Measurements from ENCODE around the gene ATP2B2.

GRCh38 chr3:10366651-10367101 is 138.7 kb downstream of the ATP2B2 start:
- TF ChIP-seq, protein P1, sequence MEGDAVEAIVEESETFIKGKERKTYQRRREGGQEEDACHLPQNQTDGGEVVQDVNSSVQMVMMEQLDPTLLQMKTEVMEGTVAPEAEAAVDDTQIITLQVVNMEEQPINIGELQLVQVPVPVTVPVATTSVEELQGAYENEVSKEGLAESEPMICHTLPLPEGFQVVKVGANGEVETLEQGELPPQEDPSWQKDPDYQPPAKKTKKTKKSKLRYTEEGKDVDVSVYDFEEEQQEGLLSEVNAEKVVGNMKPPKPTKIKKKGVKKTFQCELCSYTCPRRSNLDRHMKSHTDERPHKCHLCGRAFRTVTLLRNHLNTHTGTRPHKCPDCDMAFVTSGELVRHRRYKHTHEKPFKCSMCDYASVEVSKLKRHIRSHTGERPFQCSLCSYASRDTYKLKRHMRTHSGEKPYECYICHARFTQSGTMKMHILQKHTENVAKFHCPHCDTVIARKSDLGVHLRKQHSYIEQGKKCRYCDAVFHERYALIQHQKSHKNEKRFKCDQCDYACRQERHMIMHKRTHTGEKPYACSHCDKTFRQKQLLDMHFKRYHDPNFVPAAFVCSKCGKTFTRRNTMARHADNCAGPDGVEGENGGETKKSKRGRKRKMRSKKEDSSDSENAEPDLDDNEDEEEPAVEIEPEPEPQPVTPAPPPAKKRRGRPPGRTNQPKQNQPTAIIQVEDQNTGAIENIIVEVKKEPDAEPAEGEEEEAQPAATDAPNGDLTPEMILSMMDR (IDR thresholded peaks at IDR 0.05; ENCODE audit: control extremely low read depth in 1 of 3, insufficient read depth in 1 of 3, low read depth in 1 of 3, low read length in 3 of 3) = no peak
- TF ChIP-seq TCF12 (IDR thresholded peaks at IDR 0.05; ENCODE audit: low read depth, low read length) = no peak
- no peak for TF ChIP-seq MAX (IDR thresholded peaks at IDR 0.05)
- TF ChIP-seq SIX5 (IDR thresholded peaks at IDR 0.05; ENCODE audit: low read depth, low read length) = no peak
- no peak for TF ChIP-seq CBX5 (IDR thresholded peaks at IDR 0.05; ENCODE audit: low read depth, low read length)
- no peak for TF ChIP-seq JUND (IDR thresholded peaks at IDR 0.05; ENCODE audit: low read length)
- no peak for TF ChIP-seq TAF1 (IDR thresholded peaks at IDR 0.05; ENCODE audit: low read depth, low read length)
- TF ChIP-seq, protein P2, sequence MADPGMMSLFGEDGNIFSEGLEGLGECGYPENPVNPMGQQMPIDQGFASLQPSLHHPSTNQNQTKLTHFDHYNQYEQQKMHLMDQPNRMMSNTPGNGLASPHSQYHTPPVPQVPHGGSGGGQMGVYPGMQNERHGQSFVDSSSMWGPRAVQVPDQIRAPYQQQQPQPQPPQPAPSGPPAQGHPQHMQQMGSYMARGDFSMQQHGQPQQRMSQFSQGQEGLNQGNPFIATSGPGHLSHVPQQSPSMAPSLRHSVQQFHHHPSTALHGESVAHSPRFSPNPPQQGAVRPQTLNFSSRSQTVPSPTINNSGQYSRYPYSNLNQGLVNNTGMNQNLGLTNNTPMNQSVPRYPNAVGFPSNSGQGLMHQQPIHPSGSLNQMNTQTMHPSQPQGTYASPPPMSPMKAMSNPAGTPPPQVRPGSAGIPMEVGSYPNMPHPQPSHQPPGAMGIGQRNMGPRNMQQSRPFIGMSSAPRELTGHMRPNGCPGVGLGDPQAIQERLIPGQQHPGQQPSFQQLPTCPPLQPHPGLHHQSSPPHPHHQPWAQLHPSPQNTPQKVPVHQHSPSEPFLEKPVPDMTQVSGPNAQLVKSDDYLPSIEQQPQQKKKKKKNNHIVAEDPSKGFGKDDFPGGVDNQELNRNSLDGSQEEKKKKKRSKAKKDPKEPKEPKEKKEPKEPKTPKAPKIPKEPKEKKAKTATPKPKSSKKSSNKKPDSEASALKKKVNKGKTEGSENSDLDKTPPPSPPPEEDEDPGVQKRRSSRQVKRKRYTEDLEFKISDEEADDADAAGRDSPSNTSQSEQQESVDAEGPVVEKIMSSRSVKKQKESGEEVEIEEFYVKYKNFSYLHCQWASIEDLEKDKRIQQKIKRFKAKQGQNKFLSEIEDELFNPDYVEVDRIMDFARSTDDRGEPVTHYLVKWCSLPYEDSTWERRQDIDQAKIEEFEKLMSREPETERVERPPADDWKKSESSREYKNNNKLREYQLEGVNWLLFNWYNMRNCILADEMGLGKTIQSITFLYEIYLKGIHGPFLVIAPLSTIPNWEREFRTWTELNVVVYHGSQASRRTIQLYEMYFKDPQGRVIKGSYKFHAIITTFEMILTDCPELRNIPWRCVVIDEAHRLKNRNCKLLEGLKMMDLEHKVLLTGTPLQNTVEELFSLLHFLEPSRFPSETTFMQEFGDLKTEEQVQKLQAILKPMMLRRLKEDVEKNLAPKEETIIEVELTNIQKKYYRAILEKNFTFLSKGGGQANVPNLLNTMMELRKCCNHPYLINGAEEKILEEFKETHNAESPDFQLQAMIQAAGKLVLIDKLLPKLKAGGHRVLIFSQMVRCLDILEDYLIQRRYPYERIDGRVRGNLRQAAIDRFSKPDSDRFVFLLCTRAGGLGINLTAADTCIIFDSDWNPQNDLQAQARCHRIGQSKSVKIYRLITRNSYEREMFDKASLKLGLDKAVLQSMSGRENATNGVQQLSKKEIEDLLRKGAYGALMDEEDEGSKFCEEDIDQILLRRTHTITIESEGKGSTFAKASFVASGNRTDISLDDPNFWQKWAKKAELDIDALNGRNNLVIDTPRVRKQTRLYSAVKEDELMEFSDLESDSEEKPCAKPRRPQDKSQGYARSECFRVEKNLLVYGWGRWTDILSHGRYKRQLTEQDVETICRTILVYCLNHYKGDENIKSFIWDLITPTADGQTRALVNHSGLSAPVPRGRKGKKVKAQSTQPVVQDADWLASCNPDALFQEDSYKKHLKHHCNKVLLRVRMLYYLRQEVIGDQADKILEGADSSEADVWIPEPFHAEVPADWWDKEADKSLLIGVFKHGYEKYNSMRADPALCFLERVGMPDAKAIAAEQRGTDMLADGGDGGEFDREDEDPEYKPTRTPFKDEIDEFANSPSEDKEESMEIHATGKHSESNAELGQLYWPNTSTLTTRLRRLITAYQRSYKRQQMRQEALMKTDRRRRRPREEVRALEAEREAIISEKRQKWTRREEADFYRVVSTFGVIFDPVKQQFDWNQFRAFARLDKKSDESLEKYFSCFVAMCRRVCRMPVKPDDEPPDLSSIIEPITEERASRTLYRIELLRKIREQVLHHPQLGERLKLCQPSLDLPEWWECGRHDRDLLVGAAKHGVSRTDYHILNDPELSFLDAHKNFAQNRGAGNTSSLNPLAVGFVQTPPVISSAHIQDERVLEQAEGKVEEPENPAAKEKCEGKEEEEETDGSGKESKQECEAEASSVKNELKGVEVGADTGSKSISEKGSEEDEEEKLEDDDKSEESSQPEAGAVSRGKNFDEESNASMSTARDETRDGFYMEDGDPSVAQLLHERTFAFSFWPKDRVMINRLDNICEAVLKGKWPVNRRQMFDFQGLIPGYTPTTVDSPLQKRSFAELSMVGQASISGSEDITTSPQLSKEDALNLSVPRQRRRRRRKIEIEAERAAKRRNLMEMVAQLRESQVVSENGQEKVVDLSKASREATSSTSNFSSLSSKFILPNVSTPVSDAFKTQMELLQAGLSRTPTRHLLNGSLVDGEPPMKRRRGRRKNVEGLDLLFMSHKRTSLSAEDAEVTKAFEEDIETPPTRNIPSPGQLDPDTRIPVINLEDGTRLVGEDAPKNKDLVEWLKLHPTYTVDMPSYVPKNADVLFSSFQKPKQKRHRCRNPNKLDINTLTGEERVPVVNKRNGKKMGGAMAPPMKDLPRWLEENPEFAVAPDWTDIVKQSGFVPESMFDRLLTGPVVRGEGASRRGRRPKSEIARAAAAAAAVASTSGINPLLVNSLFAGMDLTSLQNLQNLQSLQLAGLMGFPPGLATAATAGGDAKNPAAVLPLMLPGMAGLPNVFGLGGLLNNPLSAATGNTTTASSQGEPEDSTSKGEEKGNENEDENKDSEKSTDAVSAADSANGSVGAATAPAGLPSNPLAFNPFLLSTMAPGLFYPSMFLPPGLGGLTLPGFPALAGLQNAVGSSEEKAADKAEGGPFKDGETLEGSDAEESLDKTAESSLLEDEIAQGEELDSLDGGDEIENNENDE (IDR thresholded peaks at IDR 0.05; ENCODE audit: insufficient replicate concordance, low read length) = no peak
- TF ChIP-seq POLR2AphosphoS5 (IDR thresholded peaks at IDR 0.05; ENCODE audit: low read depth, low read length) = no peak
- TF ChIP-seq RFX5 (IDR thresholded peaks at IDR 0.05; ENCODE audit: borderline replicate concordance, low read depth, low read length) = no peak

Data from H1 (cell line).